ENCODE results near the gene CPNE7. TPM values are rescaled to one million over a fixed set of nuclear protein-coding genes. Genes with fewer than 3 reads are reported as not detected.
A peak's percentile ranks its signal among the peaks of the same experiment; 100 is the strongest.

CPNE7 gene
- total and polyA plus RNA-seq, 2 of the 13 experiments (the other 11 are each of a cell fraction or from before 2014, with no cell fraction given): 0.59 TPM; not detected in 1

DNA sequence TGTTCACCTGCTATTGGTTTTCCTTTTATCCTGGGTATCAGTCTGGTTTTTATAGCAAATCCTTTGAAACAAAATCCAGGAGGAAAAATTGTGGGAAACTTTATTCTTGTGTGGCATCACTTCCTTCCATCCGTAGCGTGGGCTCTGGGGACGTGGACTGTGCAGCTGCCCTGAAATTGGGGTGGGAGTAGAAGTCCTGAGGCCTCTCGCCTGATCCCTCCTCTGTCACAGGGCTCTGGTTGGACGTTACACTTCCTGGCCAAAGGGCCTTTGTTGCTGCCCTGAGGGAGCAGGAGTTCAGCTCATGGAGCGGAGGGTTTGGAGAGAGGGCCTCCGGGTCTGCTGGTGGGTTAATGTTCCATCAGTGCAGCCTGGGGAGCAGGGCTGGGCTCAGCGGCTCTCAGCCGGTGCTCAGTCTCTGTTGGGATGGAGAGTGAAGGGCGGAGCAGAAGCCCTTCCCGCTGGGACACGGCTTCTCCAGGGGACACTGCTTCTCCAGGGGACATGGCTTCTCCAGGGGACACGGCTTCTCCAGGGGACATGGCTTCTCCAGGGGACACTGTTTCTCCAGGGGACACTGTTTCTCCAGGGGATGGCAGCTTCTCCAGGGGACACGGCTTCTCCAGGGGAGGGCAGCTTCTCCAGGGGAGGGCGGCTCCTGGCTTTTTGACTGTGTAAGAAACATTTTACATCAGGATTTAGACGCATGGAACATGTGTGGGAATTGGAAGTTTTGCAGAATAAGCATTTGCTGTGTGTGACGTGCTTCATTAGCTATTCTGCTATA is 30.3 kb upstream of the CPNE7 start (continued):
- TF ChIP-seq, protein P1, sequence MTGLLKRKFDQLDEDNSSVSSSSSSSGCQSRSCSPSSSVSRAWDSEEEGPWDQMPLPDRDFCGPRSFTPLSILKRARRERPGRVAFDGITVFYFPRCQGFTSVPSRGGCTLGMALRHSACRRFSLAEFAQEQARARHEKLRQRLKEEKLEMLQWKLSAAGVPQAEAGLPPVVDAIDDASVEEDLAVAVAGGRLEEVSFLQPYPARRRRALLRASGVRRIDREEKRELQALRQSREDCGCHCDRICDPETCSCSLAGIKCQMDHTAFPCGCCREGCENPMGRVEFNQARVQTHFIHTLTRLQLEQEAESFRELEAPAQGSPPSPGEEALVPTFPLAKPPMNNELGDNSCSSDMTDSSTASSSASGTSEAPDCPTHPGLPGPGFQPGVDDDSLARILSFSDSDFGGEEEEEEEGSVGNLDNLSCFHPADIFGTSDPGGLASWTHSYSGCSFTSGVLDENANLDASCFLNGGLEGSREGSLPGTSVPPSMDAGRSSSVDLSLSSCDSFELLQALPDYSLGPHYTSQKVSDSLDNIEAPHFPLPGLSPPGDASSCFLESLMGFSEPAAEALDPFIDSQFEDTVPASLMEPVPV (CRISPR knock-in tag; IDR thresholded peaks at IDR 0.05): peak; percentile 81; the same call in 1 of the 2 replicates
- TF ChIP-seq RFXANK (CRISPR knock-in tag; IDR thresholded peaks at IDR 0.05): no peak
- peak; percentile 25; the same call in 1 of the 2 replicates for TF ChIP-seq RCOR2 (CRISPR knock-in tag; IDR thresholded peaks at IDR 0.05)
- TF ChIP-seq TCF7 (IDR thresholded peaks at IDR 0.05; ENCODE audit: low read depth): no peak
- no peak for TF ChIP-seq ZNF549 (CRISPR knock-in tag; IDR thresholded peaks at IDR 0.05)
- TF ChIP-seq, protein P2, sequence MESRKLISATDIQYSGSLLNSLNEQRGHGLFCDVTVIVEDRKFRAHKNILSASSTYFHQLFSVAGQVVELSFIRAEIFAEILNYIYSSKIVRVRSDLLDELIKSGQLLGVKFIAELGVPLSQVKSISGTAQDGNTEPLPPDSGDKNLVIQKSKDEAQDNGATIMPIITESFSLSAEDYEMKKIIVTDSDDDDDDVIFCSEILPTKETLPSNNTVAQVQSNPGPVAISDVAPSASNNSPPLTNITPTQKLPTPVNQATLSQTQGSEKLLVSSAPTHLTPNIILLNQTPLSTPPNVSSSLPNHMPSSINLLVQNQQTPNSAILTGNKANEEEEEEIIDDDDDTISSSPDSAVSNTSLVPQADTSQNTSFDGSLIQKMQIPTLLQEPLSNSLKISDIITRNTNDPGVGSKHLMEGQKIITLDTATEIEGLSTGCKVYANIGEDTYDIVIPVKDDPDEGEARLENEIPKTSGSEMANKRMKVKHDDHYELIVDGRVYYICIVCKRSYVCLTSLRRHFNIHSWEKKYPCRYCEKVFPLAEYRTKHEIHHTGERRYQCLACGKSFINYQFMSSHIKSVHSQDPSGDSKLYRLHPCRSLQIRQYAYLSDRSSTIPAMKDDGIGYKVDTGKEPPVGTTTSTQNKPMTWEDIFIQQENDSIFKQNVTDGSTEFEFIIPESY (CRISPR knock-in tag; IDR thresholded peaks at IDR 0.05): no peak; the same call in 1 of the 2 replicates
- TF ChIP-seq ZBTB3 (CRISPR knock-in tag; IDR thresholded peaks at IDR 0.05; ENCODE audit: borderline replicate concordance, low read depth): no peak
- TF ChIP-seq ZNF136 (CRISPR knock-in tag; IDR thresholded peaks at IDR 0.05; ENCODE audit: low read depth): peak; percentile 68; the same call in 1 of the 2 replicates
- TF ChIP-seq ZFP82 (CRISPR knock-in tag; IDR thresholded peaks at IDR 0.05; ENCODE audit: borderline replicate concordance): no peak
- TF ChIP-seq ZNF235 (CRISPR knock-in tag; IDR thresholded peaks at IDR 0.05; ENCODE audit: borderline replicate concordance): no peak
- no peak for TF ChIP-seq TRIM24 (CRISPR knock-in tag; IDR thresholded peaks at IDR 0.05)
- peak; percentile 40 for TF ChIP-seq ZNF350 (CRISPR knock-in tag; IDR thresholded peaks at IDR 0.05; ENCODE audit: borderline replicate concordance, low read depth)
- TF ChIP-seq, protein P3, sequence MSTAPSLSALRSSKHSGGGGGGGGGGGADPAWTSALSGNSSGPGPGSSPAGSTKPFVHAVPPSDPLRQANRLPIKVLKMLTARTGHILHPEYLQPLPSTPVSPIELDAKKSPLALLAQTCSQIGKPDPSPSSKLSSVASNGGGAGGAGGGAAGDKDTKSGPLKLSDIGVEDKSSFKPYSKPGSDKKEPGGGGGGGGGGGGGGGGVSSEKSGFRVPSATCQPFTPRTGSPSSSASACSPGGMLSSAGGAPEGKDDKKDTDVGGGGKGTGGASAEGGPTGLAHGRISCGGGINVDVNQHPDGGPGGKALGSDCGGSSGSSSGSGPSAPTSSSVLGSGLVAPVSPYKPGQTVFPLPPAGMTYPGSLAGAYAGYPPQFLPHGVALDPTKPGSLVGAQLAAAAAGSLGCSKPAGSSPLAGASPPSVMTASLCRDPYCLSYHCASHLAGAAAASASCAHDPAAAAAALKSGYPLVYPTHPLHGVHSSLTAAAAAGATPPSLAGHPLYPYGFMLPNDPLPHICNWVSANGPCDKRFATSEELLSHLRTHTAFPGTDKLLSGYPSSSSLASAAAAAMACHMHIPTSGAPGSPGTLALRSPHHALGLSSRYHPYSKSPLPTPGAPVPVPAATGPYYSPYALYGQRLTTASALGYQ (CRISPR knock-in tag; IDR thresholded peaks at IDR 0.05): no peak
- TF ChIP-seq U2AF1 (optimal IDR thresholded peaks at IDR 0.05; ENCODE audit: low read depth, low read length): peak; percentile 20
- TF ChIP-seq KLF15 (CRISPR knock-in tag; IDR thresholded peaks at IDR 0.05; ENCODE audit: borderline replicate concordance): no peak
- TF ChIP-seq CEBPB (IDR thresholded peaks at IDR 0.05; ENCODE audit: borderline replicate concordance, low read depth, low read length): no peak
- TF ChIP-seq RBFOX2 (IDR thresholded peaks at IDR 0.05; ENCODE audit: low read depth, low read length): no peak
- peak; percentile 53; the same call in 1 of the 2 replicates for TF ChIP-seq TMF1 (CRISPR knock-in tag; IDR thresholded peaks at IDR 0.05; ENCODE audit: low read depth)
- TF ChIP-seq ZNF317 (CRISPR knock-in tag; IDR thresholded peaks at IDR 0.05): peak; percentile 72
- TF ChIP-seq, protein P4, sequence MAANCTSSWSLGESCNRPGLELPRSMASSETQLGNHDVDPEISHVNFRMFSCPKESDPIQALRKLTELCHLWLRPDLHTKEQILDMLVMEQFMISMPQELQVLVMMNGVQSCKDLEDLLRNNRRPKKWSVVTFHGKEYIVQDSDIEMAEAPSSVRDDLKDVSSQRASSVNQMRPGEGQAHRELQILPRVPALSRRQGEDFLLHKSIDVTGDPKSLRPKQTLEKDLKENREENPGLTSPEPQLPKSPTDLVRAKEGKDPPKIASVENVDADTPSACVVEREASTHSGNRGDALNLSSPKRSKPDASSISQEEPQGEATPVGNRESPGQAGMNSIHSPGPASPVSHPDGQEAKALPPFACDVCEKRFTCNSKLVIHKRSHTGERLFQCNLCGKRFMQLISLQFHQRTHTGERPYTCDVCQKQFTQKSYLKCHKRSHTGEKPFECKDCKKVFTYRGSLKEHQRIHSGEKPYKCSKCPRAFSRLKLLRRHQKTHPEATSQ (CRISPR knock-in tag; IDR thresholded peaks at IDR 0.05; ENCODE audit: borderline replicate concordance): 0 out of 2 replicates have a peak, but pooled peaks have one; percentile 32
- no peak for TF ChIP-seq CBFB (CRISPR knock-in tag; IDR thresholded peaks at IDR 0.05)

Measured in HepG2 (cell line).